ENCODE results near the gene BDKRB2. TPM values are rescaled to one million over a fixed set of nuclear protein-coding genes. Genes with fewer than 3 reads are reported as not detected.

Gene BDKRB2
- total and polyA plus RNA-seq, 2 of the 8 experiments (the other 6 are each of a cell fraction or from before 2014, with no cell fraction given), result 0.13 to 0.21 TPM

DNA sequence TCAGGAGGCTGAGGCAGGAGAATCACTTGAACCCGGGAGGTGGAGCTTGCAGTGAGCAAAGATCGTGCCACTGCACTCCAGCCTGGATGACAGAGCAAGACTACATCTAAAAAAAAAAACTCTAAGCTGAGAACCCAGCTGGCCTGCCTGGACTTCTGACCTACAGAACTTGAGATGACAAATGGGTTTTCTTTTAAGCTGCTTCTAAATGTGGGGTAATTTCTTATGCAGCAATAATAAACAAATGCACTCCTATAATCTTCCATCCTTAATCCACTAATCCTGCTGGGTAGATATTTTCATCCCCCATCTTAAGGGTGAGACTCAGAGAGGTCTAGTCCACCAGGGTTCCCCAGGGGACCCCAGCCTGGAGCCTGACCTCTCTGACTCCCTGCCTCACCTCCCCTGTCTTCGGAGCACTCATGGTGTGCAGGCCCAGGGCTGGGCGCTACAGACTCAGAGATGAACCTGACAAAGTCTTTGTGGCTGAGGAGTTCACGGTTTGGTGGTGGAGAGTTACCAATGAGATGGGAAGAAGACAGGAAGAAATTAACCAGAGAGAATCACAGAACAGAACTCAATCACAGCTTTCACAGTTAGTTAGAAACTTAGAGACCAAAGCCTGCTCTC, 39.7 kb upstream of the BDKRB2 start:
- Histone ChIP-seq H4K5ac (ENCODE audit: insufficient read length, low read depth, low read length) (no peak overlapping the region), H3K79me1 (ENCODE audit: low read depth, low read length) (no peaks in the 10 kb centered on the region), H3K14ac (ENCODE audit: insufficient read length) (no peak overlapping the region), H3K56ac (replicated peaks; ENCODE audit: insufficient read length, low read depth, low read length) (no peak overlapping the region), H2BK5ac (ENCODE audit: low read depth, low read length) (no peak overlapping the region), H2BK12ac (ENCODE audit: low read depth, low read length) (no peak overlapping the region), H4K8ac (ENCODE audit: extremely low read depth, insufficient read depth, low read length) (no peak overlapping the region), H3K4me3 (ENCODE audit: extremely low read depth in 1 of 4, insufficient read depth in 2 of 4, low read depth in 3 of 4, low read length in 4 of 4) (no peak overlapping the region), H3K4me1 (replicated peaks in 1 of 4; ENCODE audit: control insufficient read depth in 3 of 4, insufficient read depth in 4 of 4, low read length in 3 of 4) (no peaks in the 10 kb centered on the region), H2AFZ (ENCODE audit: low read length) (no peak overlapping the region), H3K79me2 (ENCODE audit: control insufficient read depth in 1 of 2, insufficient read depth in 2 of 2, low read length in 2 of 2) (no peaks in the 10 kb centered on the region), H3K18ac (ENCODE audit: extremely low read depth, low read length) (no peak overlapping the region), H3K23ac (ENCODE audit: insufficient read length) (no peak overlapping the region), H4K91ac (replicated peaks; ENCODE audit: insufficient read length, low read length) (no peak overlapping the region), H3K36me3 (ENCODE audit: control insufficient read depth in 2 of 4, insufficient read depth in 4 of 4, low read length in 3 of 4) (no peaks in the 10 kb centered on the region), H3K4me2 (ENCODE audit: insufficient read depth in 1 of 2, low read depth in 2 of 2, low read length in 2 of 2) (no peak overlapping the region), H3K9ac (replicated peaks in 1 of 4; ENCODE audit: extremely low read depth in 1 of 4, low read depth in 3 of 4, low read length in 3 of 4) (no peak overlapping the region), H3K9me3 (ENCODE audit: insufficient read depth in 2 of 2, low read depth in 1 of 2, low read length in 1 of 2) (no peaks in the 10 kb centered on the region), H3K27ac (ENCODE audit: low read depth, low read length) (no peak overlapping the region), H3K4ac (replicated peaks; ENCODE audit: insufficient read length, low read depth, low read length) (no peak overlapping the region), H3K27me3 (replicated peaks in 1 of 4; ENCODE audit: control insufficient read depth in 3 of 4, extremely low read depth in 1 of 4, insufficient read depth in 3 of 4, low read length in 3 of 4) (no peaks in the 10 kb centered on the region; a peak in 1 of 7 replicates), H2BK20ac (ENCODE audit: low read length) (no peak overlapping the region), H2BK120ac (replicated peaks; ENCODE audit: low read depth, low read length) (no peak overlapping the region), H3K23me2 (ENCODE audit: low read depth, low read length) (no peaks in the 10 kb centered on the region), H2BK15ac (ENCODE audit: low read length) (no peak overlapping the region), H4K20me1 (replicated peaks in 1 of 2; ENCODE audit: control insufficient read depth in 1 of 2, insufficient read depth in 2 of 2, low read length in 2 of 2) (no peaks in the 10 kb centered on the region), H2AK5ac (ENCODE audit: low read depth, low read length) (no peak overlapping the region)
- POLR2A ChIA-PET (ENCODE audit: partially characterized antibody), result no interaction called here
- CTCF ChIA-PET (ENCODE audit: partially characterized antibody), result no interaction called here
- TF ChIP-seq SAP30 (IDR thresholded peaks at IDR 0.05; ENCODE audit: insufficient read depth, insufficient replicate concordance, low read length) (no peak), KDM5A (IDR thresholded peaks at IDR 0.05; ENCODE audit: low read length) (no peak), CREB1 (IDR thresholded peaks at IDR 0.05) (no peak), JUN (IDR thresholded peaks at IDR 0.05; ENCODE audit: low read depth, low read length) (no peak), HDAC2 (IDR thresholded peaks at IDR 0.05; ENCODE audit: borderline replicate concordance in 1 of 2, low read depth in 2 of 2, low read length in 2 of 2) (no peak)
- TF ChIP-seq, protein P1, sequence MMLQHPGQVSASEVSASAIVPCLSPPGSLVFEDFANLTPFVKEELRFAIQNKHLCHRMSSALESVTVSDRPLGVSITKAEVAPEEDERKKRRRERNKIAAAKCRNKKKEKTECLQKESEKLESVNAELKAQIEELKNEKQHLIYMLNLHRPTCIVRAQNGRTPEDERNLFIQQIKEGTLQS (IDR thresholded peaks at IDR 0.05; ENCODE audit: insufficient read depth, low read depth, low read length), result no peak
- DNase-seq (ENCODE audit: low read depth in 1 of 2, low spot score in 2 of 2), result no peak
- FAIRE-seq, result no peak
- WGBS, 2 experiments (ENCODE audit: extremely low coverage in 1 of 2, insufficient coverage in 1 of 2, insufficient read length in 1 of 2, insufficient replicate concordance in 2 of 2, low coverage in 1 of 2, low lambda C conversion rate in 2 of 2, missing lambda C conversion rate in 1 of 2), result 94% methylated on average over 5 of the region's 5 CpGs; no CpG with 5 or more reads in 1 of the 2 experiments

Measured in H1 (cell line).